DOHH2 (cell line): ENCODE measurements around the gene NPIPA7.
"Not testable (repeated sequence)": the region's sequence is repeated elsewhere in the genome, so short reads cannot be mapped to it uniquely, and the experiment has no call there.

Experiments used
- EZH2phosphoT487 ChIP-seq: fragments of 200-600 bp; sonication (generic); IDR thresholded peaks from 2 replicates; pipeline ENCODE4 v1.6.1; 2017; ENCODE audit warnings: borderline replicate concordance, mild to moderate bottlenecking, antibody characterized with exemption, low read length, moderate library complexity, mixed read lengths
- TF ChIP-seq, protein P1 (sequence below): fragments of 200-600 bp; sonication (generic); IDR thresholded peaks from one replicate; pipeline ENCODE4 v1.5.1; 2014; ENCODE audit warnings: antibody characterized with exemption, mild to moderate bottlenecking, low read depth, low read length; ENCODE audit not compliant: poor library complexity, severe bottlenecking

DNA sequence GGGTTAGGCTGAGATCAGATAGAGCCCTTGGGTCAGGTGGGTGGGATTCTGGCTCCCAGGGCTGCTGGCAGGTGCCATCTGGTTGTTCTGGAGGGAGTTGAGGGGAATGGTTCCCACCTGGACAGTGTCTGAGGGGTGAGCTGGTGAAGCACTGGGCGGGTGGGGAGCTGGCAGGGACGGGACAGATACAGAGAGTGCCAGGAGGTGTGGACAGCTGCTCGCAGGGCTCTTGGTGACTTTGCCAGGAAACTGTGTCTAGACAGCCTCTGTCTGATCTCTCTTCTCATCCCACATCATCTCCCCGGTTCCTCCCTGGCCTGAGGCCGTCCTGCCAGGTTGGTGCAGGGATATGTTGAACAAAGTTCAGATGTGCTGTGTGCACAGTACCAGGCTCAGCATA, 38.1 kb downstream of the NPIPA7 start:
- TF ChIP-seq, protein P1, sequence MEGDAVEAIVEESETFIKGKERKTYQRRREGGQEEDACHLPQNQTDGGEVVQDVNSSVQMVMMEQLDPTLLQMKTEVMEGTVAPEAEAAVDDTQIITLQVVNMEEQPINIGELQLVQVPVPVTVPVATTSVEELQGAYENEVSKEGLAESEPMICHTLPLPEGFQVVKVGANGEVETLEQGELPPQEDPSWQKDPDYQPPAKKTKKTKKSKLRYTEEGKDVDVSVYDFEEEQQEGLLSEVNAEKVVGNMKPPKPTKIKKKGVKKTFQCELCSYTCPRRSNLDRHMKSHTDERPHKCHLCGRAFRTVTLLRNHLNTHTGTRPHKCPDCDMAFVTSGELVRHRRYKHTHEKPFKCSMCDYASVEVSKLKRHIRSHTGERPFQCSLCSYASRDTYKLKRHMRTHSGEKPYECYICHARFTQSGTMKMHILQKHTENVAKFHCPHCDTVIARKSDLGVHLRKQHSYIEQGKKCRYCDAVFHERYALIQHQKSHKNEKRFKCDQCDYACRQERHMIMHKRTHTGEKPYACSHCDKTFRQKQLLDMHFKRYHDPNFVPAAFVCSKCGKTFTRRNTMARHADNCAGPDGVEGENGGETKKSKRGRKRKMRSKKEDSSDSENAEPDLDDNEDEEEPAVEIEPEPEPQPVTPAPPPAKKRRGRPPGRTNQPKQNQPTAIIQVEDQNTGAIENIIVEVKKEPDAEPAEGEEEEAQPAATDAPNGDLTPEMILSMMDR, result not testable (repeated sequence)
- TF ChIP-seq EZH2phosphoT487, result not testable (repeated sequence)
